Fibroblast of the aortic adventitia (primary cell): ENCODE measurements around the gene RIPK1. TPM values are rescaled to one million over a fixed set of nuclear protein-coding genes. Genes with fewer than 3 reads are reported as not detected.
"Not testable (repeated sequence)": the region's sequence is repeated elsewhere in the genome, so short reads cannot be mapped to it uniquely, and the experiment has no call there.

Experiments
- DNase-seq: peaks from one replicate; pipeline ENCODE4 v3.0.0-alpha.2; 2010; ENCODE audit warnings: low read depth
- H3K4me3 ChIP-seq: 2 replicates; pipeline ENCODE4 v1.5.1; 2011; ENCODE audit warnings: low read depth, mild to moderate bottlenecking, control low read depth, low read length, moderate library complexity
- total RNA-seq: library from RNA; depleted of rRNA; stranded (reverse); fragments of >200 nt; gene quantifications from 2 replicates; pipeline ENCODE4 v1.2.3, GENCODE V29; 2012; ENCODE audit warnings: low replicate concordance
- TF ChIP-seq, protein P1 (sequence below): IDR thresholded peaks from 2 replicates; pipeline ENCODE4 v1.5.1; 2011; ENCODE audit warnings: mild to moderate bottlenecking, low read length, control low read depth, inconsistent platforms; ENCODE audit not compliant: insufficient read depth

RIPK1 gene
- total RNA-seq, 1 donor = 20.0 TPM

DNA sequence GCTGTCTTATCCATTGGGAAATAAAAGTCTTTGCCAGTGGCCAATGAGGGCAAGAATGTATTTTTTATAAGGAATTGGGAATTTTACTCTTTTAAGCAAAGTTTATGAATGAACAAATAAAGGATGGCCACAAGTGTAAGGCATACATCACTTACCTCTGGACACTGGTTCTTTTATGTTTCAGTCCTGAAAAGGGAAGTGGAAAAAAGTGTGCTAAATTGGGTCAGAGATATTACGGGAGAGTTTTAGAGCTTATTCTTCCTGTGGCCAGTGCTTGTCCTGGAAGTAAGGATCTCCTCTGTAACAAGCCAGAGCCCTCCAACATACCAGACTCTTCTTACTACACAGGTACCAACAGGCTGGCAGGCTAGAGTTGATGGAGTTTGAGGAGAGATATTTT, 22.5 kb upstream of the RIPK1 start:
- DNase-seq = no peak
- no peak overlapping the region for H3K4me3 ChIP-seq
- TF ChIP-seq, protein P1, sequence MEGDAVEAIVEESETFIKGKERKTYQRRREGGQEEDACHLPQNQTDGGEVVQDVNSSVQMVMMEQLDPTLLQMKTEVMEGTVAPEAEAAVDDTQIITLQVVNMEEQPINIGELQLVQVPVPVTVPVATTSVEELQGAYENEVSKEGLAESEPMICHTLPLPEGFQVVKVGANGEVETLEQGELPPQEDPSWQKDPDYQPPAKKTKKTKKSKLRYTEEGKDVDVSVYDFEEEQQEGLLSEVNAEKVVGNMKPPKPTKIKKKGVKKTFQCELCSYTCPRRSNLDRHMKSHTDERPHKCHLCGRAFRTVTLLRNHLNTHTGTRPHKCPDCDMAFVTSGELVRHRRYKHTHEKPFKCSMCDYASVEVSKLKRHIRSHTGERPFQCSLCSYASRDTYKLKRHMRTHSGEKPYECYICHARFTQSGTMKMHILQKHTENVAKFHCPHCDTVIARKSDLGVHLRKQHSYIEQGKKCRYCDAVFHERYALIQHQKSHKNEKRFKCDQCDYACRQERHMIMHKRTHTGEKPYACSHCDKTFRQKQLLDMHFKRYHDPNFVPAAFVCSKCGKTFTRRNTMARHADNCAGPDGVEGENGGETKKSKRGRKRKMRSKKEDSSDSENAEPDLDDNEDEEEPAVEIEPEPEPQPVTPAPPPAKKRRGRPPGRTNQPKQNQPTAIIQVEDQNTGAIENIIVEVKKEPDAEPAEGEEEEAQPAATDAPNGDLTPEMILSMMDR = no peak

DNA sequence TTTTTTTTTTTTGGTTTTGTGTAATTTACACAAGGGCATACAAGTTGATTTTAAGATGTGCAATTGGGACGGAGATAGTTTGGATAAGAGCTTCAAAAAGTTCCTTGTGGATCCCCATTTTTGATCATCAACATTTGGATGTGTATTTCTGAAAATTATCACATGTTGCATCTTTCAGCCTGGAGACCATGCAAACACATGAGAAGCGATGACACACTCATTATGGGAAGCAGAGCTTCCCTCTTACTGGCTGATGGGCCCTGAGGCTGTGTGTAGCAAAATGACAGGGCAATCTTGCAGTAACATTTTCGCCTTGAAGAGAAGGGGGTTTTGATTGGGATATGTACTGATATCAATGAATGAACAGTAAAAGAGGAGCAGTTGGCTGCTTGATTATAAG, 22.0 kb upstream of the RIPK1 start:
- H3K4me3 ChIP-seq = no peak overlapping the region
- no peak for DNase-seq
- TF ChIP-seq, protein P1 = no peak

- not testable (repeated sequence) for DNase-seq, H3K4me3 ChIP-seq
Measured at GRCh38 chr6:3048009-3048408, 20.3 kb upstream of the RIPK1 start.

DNA sequence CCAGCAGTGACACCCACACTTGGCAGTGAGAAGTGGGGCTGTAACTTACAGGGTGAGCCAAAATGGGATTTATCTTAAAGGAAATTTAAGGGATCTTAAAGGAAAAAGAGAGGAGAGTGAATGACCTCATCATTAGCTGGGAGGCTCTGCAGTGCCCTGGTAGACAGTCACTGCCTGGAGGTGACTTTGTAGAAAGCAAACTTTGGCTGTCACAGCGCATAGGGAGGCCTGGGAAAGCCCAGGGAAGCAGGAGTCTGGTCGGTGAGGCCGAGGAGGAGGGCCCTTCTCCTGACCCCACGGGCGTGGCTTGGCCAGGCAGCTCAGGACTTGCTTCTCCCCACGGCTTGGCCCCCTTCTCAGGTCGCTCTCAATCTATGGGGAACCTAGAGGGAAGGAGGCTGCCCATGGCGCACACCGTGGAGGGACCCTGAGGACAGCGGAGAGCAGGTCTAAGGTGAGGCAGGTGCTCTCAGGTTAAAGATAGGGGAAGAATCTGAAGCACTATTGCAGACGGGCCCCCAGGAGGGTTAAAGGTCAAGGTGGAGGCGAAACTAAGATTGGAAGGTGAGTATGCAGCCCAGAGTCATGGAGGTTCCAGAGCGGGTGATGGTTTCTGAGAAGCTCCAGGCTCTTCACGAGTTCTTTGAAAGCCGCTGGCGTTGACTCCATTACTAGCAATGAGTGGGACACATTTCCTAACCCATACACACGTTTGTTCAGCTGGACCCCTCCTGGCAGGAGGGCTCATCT, 15.6 kb upstream of the RIPK1 start:
- H3K4me3 ChIP-seq = no peak overlapping the region
- peak; percentile 27 for DNase-seq

DNA sequence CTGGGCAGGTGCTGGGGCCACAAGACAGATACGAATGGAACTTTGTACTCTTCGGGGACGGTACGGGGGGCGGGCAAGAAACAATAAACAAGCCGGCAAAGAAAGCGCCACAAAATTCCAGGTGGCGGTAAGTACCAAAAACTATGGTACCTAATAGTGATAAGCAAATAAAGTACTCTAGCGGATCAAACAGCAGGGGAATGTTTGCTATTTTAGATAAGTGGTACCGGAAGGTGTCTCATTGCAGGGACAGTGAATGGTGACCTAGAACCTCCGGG, 15.1 kb upstream of the RIPK1 start:
- peak overlapping the region; percentile 58 for H3K4me3 ChIP-seq

More for the DNA sequence above, 15.6 kb upstream of the RIPK1 start:
- TF ChIP-seq, protein P1 = no peak

DNA sequence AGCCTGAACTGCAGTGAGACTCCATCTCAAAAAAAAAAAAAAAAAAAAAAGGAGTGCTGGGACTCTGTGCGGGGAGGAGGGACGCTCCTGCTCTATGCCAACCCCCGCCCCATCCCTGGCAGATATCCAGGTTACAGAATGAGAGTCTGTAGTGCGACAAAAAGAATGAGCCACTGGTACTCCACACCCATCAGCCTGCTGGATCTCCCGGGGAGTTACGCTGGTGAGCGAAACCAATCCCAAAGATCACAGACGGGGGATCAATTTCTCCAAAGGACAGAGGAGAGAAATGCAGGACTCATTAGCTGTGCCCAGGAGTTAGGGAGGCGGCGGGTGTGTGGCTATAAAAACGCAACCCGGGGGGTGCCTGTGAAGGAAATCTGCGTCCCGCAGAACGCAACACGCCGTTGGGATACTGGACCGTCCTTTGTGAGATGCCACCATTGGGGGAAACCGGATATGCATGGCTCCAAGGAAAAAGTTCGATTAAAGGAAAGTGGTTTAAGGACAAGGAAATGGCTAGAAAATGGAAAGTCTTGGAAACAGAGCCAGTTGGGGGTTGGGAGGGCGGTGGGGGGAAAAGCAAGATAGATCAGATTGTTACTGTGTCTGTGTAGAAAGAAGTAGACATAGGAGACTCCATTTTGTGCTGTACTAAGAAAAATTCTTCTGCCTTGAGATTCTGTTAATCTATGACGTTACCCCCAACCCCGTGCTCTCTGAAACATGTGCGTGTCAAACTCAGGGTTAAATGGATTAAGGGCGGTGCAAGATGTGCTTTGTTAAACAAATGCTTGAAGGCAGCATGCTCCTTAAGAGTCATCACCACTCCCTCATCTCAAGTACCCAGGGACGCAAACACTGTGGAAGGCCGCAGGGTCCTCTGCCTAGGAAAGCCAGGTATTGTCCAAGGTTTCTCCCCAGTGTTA, 13.8 kb upstream of the RIPK1 start:
- peak; percentile 53 for DNase-seq
- H3K4me3 ChIP-seq = peak overlapping the region; percentile 51

More for the DNA sequence above, 15.1 kb upstream of the RIPK1 start:
- TF ChIP-seq, protein P1 = no peak
- no peak for DNase-seq

- H3K4me3 ChIP-seq, DNase-seq: not testable (repeated sequence)
Measured at GRCh38 chr6:3055158-3055499, 13.2 kb upstream of the RIPK1 start.

- DNase-seq = no peak
- TF ChIP-seq, protein P1 = no peak
- no peak overlapping the region for H3K4me3 ChIP-seq
Measured at GRCh38 chr6:3057063-3057770, 11.1 kb upstream of the RIPK1 start.
